HG03097 (cell line): ENCODE results near the gene PDE4D.
"Not testable (repeated sequence)": the region's sequence is repeated elsewhere in the genome, so short reads cannot be mapped to it uniquely, and the experiment has no call there.

ENCODE experiments used
- ATAC-seq: cut with Tn5 transposase; IDR thresholded peaks from one replicate; pipeline ENCODE4 v1.9.1; 2021; ENCODE audit not compliant: unreplicated experiment, low FRiP score

The PDE4D gene

GRCh38 chr5:59624898-59625297 is 268.6 kb downstream of the PDE4D start:
- ATAC-seq = no peak

- ATAC-seq = no peak
These were observed 270.7 kb downstream of the PDE4D start for GRCh38 chr5:59622848-59623247.

- no peak for ATAC-seq
These were observed 272.0 kb downstream of the PDE4D start for GRCh38 chr5:59621477-59621876.

- no peak for ATAC-seq
These were observed 272.9 kb downstream of the PDE4D start for GRCh38 chr5:59620535-59621212.

- ATAC-seq = no peak
These were observed 274.9 kb downstream of the PDE4D start for GRCh38 chr5:59618644-59619043.

GRCh38 chr5:59617186-59617771 is 276.2 kb downstream of the PDE4D start:
- no peak for ATAC-seq

GRCh38 chr5:59616413-59616812 is 277.1 kb downstream of the PDE4D start:
- ATAC-seq = no peak

GRCh38 chr5:59615272-59615671 is 278.3 kb downstream of the PDE4D start:
- no peak for ATAC-seq

GRCh38 chr5:59609501-59610265 is 283.8 kb downstream of the PDE4D start:
- ATAC-seq = no peak

GRCh38 chr5:59608745-59609144 is 284.8 kb downstream of the PDE4D start:
- peak; percentile 56 for ATAC-seq

- ATAC-seq = no peak
These were observed 286.3 kb downstream of the PDE4D start for GRCh38 chr5:59607138-59607765.

- ATAC-seq = no peak
These were observed 287.6 kb downstream of the PDE4D start for GRCh38 chr5:59605915-59606314.

- no peak for ATAC-seq
These were observed 289.4 kb downstream of the PDE4D start for GRCh38 chr5:59604111-59604510.

- no peak for ATAC-seq
These were observed 292.5 kb downstream of the PDE4D start for GRCh38 chr5:59600998-59601397.

GRCh38 chr5:59600153-59600552 is 293.4 kb downstream of the PDE4D start:
- ATAC-seq = no peak

GRCh38 chr5:59599729-59600128 is 293.8 kb downstream of the PDE4D start:
- ATAC-seq = no peak

- no peak for ATAC-seq
These were observed 295.0 kb downstream of the PDE4D start for GRCh38 chr5:59598547-59598874.

- no peak for ATAC-seq
These were observed 295.6 kb downstream of the PDE4D start for GRCh38 chr5:59597690-59598546.

GRCh38 chr5:59596586-59597350 is 296.8 kb downstream of the PDE4D start:
- ATAC-seq = no peak

- not testable (repeated sequence) for ATAC-seq
These were observed 299.4 kb downstream of the PDE4D start for GRCh38 chr5:59594118-59594517.
